ENCODE measurements around the gene OVCH1.
"Not testable (repeated sequence)": the region's sequence is repeated elsewhere in the genome, so short reads cannot be mapped to it uniquely, and the experiment has no call there.

Gene OVCH1

GRCh38 chr12:29396774-29397173 is 100.7 kb downstream of the OVCH1 start:
- no peak for ATAC-seq
- TF ChIP-seq CSRNP3 (CRISPR knock-in tag; IDR thresholded peaks at IDR 0.05), result no peak
- TF ChIP-seq OSR1 (CRISPR knock-in tag; IDR thresholded peaks at IDR 0.05), result no peak
- TF ChIP-seq ZFP3 (CRISPR knock-in tag; IDR thresholded peaks at IDR 0.05), result no peak
- TF ChIP-seq ZNF8 (CRISPR knock-in tag; IDR thresholded peaks at IDR 0.05), result no peak
- no peak for TF ChIP-seq POU6F1 (CRISPR knock-in tag; IDR thresholded peaks at IDR 0.05; ENCODE audit: borderline replicate concordance, low read depth)
- TF ChIP-seq ZNF565 (CRISPR knock-in tag; conservative IDR thresholded peaks at IDR 0.05; ENCODE audit: low read depth), result no peak
- TF ChIP-seq TOX (CRISPR knock-in tag; IDR thresholded peaks at IDR 0.05; ENCODE audit: borderline replicate concordance), result no peak
- TF ChIP-seq SNAI2 (CRISPR knock-in tag; IDR thresholded peaks at IDR 0.05), result no peak
- no peak for TF ChIP-seq ARNTL (CRISPR knock-in tag; IDR thresholded peaks at IDR 0.05; ENCODE audit: borderline replicate concordance, low read depth)
- TF ChIP-seq ZNF70 (CRISPR knock-in tag; IDR thresholded peaks at IDR 0.05), result no peak
- TF ChIP-seq CREB5 (CRISPR knock-in tag; IDR thresholded peaks at IDR 0.05; ENCODE audit: low read depth), result no peak
- TF ChIP-seq CSDC2 (CRISPR knock-in tag; IDR thresholded peaks at IDR 0.05), result no peak
- no peak for TF ChIP-seq ZC3H10 (CRISPR knock-in tag; IDR thresholded peaks at IDR 0.05)
- no peak for TF ChIP-seq ISL1 (CRISPR knock-in tag; IDR thresholded peaks at IDR 0.05)
- no peak for TF ChIP-seq BACH2 (CRISPR knock-in tag; IDR thresholded peaks at IDR 0.05; ENCODE audit: borderline replicate concordance)
- TF ChIP-seq PATZ1 (CRISPR knock-in tag; IDR thresholded peaks at IDR 0.05; ENCODE audit: borderline replicate concordance), result no peak
- TF ChIP-seq TCF4 (CRISPR knock-in tag; IDR thresholded peaks at IDR 0.05; ENCODE audit: borderline replicate concordance), result no peak
- no peak for TF ChIP-seq PPARA (CRISPR knock-in tag; IDR thresholded peaks at IDR 0.05; ENCODE audit: borderline replicate concordance)
- no peak for TF ChIP-seq ESRRG (CRISPR knock-in tag; IDR thresholded peaks at IDR 0.05)

GRCh38 chr12:29395356-29395755 is 102.1 kb downstream of the OVCH1 start:
- TF ChIP-seq ISL1 (CRISPR knock-in tag; IDR thresholded peaks at IDR 0.05) (no peak), ZC3H10 (CRISPR knock-in tag; IDR thresholded peaks at IDR 0.05) (no peak), CREB5 (CRISPR knock-in tag; IDR thresholded peaks at IDR 0.05; ENCODE audit: low read depth) (no peak), PPARA (CRISPR knock-in tag; IDR thresholded peaks at IDR 0.05; ENCODE audit: borderline replicate concordance) (no peak), ZNF565 (CRISPR knock-in tag; conservative IDR thresholded peaks at IDR 0.05; ENCODE audit: low read depth) (no peak)
- no peak for ATAC-seq

GRCh38 chr12:29390419-29390818 is 107.1 kb downstream of the OVCH1 start:
- ATAC-seq, result not testable (repeated sequence)

- ATAC-seq, result no peak
- TF ChIP-seq ISL1 (CRISPR knock-in tag; IDR thresholded peaks at IDR 0.05), result no peak
- no peak for TF ChIP-seq CSDC2 (CRISPR knock-in tag; IDR thresholded peaks at IDR 0.05)
- no peak for TF ChIP-seq SNAI2 (CRISPR knock-in tag; IDR thresholded peaks at IDR 0.05)
- no peak for TF ChIP-seq CSRNP3 (CRISPR knock-in tag; IDR thresholded peaks at IDR 0.05)
- TF ChIP-seq BACH2 (CRISPR knock-in tag; IDR thresholded peaks at IDR 0.05; ENCODE audit: borderline replicate concordance), result no peak
- TF ChIP-seq POU6F1 (CRISPR knock-in tag; IDR thresholded peaks at IDR 0.05; ENCODE audit: borderline replicate concordance, low read depth), result no peak
- TF ChIP-seq ESRRG (CRISPR knock-in tag; IDR thresholded peaks at IDR 0.05), result no peak
- TF ChIP-seq GLIS3 (CRISPR knock-in tag; IDR thresholded peaks at IDR 0.05), result no peak
- no peak for TF ChIP-seq PATZ1 (CRISPR knock-in tag; IDR thresholded peaks at IDR 0.05; ENCODE audit: borderline replicate concordance)
- TF ChIP-seq CREB5 (CRISPR knock-in tag; IDR thresholded peaks at IDR 0.05; ENCODE audit: low read depth), result no peak
These were observed 108.1 kb downstream of the OVCH1 start for GRCh38 chr12:29389295-29389919.
